GM13976 (cell line): ENCODE results near the gene NCKAP1.
"Not testable (repeated sequence)": the region's sequence is repeated elsewhere in the genome, so short reads cannot be mapped to it uniquely, and the experiment has no call there.

Experiments
- DNase-seq: peaks from one replicate; pipeline ENCODE4 v3.0.0; 2012; ENCODE audit warnings: low spot score
- CTCF ChIP-seq: IDR thresholded peaks from 2 replicates; pipeline ENCODE4 v1.5.1; 2012; ENCODE audit warnings: borderline replicate concordance, mild to moderate bottlenecking; ENCODE audit not compliant: insufficient read depth; ENCODE audit errors: extremely low read depth, missing control alignments, control extremely low read depth
- in situ Hi-C: fragments of 300-500 bp; cut with MboI; formaldehyde crosslinking; loops from one replicate; pipeline ENCODE4 v1.12.0; 2022; ENCODE audit warnings: low sequenced_read_pairs, mixed read lengths, inconsistent platforms; ENCODE audit not compliant: unreplicated experiment

The NCKAP1 gene

DNA sequence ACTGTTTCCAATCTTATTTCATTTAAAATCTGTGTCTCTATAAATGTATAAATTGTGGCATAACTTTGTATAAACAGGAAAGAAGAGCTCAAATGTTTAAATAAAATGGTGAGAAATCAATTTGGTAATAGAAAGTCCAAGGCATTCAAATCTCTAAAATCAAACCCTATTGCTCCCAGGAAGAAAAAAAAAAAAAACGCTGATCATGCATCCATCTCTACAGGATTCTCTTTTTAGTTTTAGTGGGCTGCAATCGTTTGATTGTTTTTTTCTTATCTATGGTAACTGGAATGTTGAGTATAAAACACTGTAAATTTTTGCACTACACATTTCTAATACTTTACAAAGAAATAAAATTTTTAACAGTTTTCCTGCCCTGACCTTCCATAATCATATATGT is 75.6 kb downstream of the NCKAP1 start:
- in situ Hi-C loops = no loop called here
- no peak for TF ChIP-seq CTCF
- no peak for DNase-seq

DNA sequence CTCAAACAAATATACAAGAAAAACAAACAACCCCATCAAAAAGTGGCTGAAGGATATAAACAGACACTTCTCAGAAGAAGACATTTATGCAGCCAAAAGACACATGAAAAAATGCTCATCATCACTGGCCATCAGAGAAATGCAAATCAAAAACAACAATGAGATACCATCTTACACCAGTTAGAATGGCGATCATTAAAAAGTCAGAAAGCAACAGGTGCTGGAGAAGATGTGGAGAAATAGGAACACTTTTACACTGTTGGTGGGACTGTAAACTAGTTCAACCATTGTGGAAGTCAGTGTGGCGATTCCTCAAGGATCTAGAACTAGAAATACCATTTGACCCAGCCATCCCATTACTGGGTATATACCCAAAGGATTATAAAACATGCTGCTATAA is 77.4 kb downstream of the NCKAP1 start:
- DNase-seq, in situ Hi-C loops: not testable (repeated sequence)

DNA sequence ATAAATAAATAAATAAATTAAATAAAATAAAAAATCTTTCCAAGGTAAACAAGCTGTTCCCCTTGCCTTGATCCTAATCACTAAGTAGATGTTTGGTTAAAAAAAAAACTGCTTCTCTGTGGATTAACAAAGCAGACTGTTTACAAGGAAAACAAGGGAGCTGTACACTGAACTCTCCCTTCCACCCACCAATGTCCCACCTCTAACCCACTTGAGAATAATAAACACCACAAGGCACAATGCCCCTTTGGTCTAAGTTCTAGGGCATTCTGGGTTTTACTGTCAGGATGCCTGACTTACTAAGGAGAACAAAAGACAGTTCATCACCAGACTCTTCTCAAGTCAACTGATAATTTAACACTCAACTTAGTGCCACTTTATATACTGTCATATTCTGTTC is 83.5 kb downstream of the NCKAP1 start:
- no peak for TF ChIP-seq CTCF
- in situ Hi-C loops = no loop called here
- no peak for DNase-seq

DNA sequence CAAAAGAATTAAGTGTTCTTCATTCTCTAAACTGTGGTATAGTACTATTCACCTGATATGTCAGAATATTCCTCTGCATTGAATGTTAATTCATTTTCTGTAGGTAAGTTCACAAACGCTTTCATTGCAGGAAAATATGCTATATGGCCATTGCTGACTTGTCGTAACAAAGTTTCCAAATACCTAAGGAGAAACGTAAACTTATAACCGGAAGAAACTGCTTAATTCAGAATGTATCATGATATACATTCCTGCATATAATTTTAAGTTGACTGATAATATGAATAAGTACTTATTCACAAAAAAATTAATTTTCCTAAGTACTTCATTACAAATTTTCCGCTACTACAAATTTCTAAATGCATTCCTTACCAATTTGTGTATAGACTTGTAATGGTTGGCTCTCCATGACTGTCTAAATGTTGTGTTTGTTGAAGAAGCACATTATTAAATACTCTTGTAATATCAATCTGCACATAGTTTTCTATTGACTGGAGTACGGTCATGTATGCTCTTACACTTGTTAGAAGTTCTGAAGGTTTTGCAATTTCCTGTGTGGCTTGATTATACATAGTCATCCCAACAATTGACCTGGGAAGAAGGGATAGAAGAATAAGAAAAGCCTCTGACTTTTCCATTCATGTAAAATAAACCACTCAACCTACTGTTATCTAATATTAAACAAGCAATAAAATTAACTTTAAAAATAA is 85.4 kb downstream of the NCKAP1 start:
- in situ Hi-C loops = no loop called here
- no peak for DNase-seq
- TF ChIP-seq CTCF = no peak

DNA sequence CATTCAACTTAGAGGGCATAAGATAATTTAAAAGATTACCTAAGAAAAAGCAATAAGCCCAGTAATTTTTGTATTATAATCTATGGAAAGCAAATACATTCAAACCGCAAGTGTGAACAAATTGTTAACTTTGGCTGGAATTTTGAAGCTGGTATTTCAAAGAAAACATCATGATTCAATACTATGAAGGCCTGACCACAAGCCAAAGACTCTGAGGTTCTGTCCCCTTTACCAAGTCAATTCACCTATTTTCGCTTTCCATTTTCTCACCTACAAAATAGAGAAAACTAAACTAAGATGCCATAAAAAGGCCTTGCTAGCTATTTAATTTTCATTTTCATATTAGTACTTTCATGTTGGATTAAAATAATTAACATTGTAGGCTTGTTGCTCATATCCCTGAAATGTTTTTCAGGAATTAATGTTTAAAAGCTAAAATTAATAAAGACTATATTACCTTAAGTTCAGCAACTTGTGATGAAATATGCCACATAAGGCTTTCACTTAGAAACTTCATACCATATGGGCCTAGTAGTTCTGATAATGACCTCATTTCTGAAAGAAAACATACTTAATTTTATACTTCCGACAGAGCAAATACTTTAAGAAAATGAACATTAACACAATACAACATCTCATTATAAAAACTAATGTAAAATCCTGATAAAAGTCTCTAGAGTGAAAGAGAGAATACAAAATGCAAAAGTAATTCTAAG is 86.2 kb downstream of the NCKAP1 start:
- no peak for TF ChIP-seq CTCF
- peak; percentile 20 for DNase-seq
- in situ Hi-C loops = no loop called here

DNA sequence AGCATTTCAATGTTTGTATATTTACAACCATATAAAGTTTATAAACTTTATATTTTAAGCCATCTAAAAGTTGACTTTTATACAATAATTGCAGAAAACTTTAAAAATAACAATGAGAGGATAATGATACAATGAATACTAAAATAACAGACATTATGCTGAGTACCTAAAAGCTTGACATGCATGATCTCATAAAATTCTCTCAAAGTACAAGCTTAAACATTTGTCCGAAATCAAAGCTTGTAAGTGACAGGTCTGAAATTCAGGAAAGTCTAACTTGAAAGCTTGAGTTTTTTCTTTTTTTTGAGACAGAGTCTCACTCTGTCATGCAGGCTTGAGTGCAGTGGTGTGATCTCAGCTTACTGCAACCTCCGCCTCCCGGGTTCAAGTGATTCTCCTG is 87.7 kb downstream of the NCKAP1 start:
- DNase-seq = no peak
- no peak for TF ChIP-seq CTCF
- in situ Hi-C loops = no loop called here

- no peak for DNase-seq
- TF ChIP-seq CTCF = no peak
- in situ Hi-C loops = no loop called here
Measured at GRCh38 chr2:182949572-182950189, 88.6 kb downstream of the NCKAP1 start.
